Right lobe of liver (tissue), 6 donors: Measurements from ENCODE around the gene DNASE1L3. TPM values are rescaled to one million over a fixed set of nuclear protein-coding genes. Genes with fewer than 3 reads are reported as not detected.
A peak's percentile ranks its signal among the peaks of the same experiment; 100 is the strongest.
"Not testable (repeated sequence)": the region's sequence is repeated elsewhere in the genome, so short reads cannot be mapped to it uniquely, and the experiment has no call there.

Experiments used
- ATAC-seq, 4 donors: fragments of 200-7000 bp; cut with Tn5 transposase; one replicate each; pipeline ENCODE4 v1.9.1; 2020; ENCODE audit warnings: mild to moderate bottlenecking in 4 of 4, moderate library complexity in 4 of 4
- DNase-seq, 3 donors: peaks; one replicate each; pipeline ENCODE4 v3.0.0-alpha.2; 2020
- H3K27ac ChIP-seq, 3 donors: fragments of 200-600 bp; one replicate each; pipeline ENCODE4 v1.8.0; 2022
- H3K27me3 ChIP-seq, 2 donors: fragments of 200-600 bp; one replicate each; pipeline ENCODE4 v1.8.0; 2022
- H3K36me3 ChIP-seq, 4 donors: fragments of 200-600 bp; sonication (generic) in 1 of 4; one replicate each; pipeline versions ENCODE4 v1.5.1 to v1.8.0; 2017 to 2022; ENCODE audit warnings: control low read depth in 1 of 4
- H3K4me1 ChIP-seq, 4 donors: fragments of 200-600 bp; sonication (generic) in 1 of 4; one replicate each; pipeline versions ENCODE4 v1.5.1 to v1.8.0; 2017 to 2022; ENCODE audit warnings: control low read depth in 1 of 4
- H3K4me3 ChIP-seq, 3 donors: fragments of 200-600 bp; one replicate each; pipeline ENCODE4 v1.8.0; 2022
- H3K9me3 ChIP-seq, 4 donors: fragments of 200-600 bp; sonication (generic) in 1 of 4; one replicate each; pipeline versions ENCODE4 v1.5.1 to v1.8.0; 2017 to 2022; ENCODE audit warnings: control low read depth in 1 of 4
- CTCF ChIP-seq, 4 donors: fragments of 200-600 bp in 3 of 4; fragments of 450-650 bp in 1 of 4; IDR thresholded peaks; one replicate each; pipeline versions ENCODE4 v1.5.1 to v1.8.0; 2016 to 2022; ENCODE audit warnings: antibody characterized with exemption in 4 of 4, mild to moderate bottlenecking in 2 of 4
- POLR2A ChIP-seq: fragments of 450-650 bp; IDR thresholded peaks from one replicate; pipeline ENCODE4 v1.6.1; 2017; ENCODE audit warnings: antibody characterized with exemption, mild to moderate bottlenecking
- WGBS: methylation state at CpG from one replicate; pipeline ENCODE4 v1.1.6; 2018; ENCODE audit warnings: low coverage, low lambda C conversion rate; ENCODE audit not compliant: insufficient coverage; ENCODE audit errors: missing lambda C conversion rate; 5-methylcytosine and 5-hydroxymethylcytosine counted together
- intact Hi-C, 2 donors: fragments of 100-400 bp; cut with DNase I; formaldehyde crosslinking; loops; one replicate each; pipeline versions ENCODE4 v1.11.2 to v1.14.1; 2022
- total RNA-seq, 6 experiments: library from RNA; depleted of rRNA in 2 of 6; stranded (reverse); fragments of >200 nt in 2 of 6; fragmentation: NEBNext Ultra II Directional in 3 of 6; extraction: Animal tissue kit (Norgen Biotek cat#: 25700) in 3 of 6; gene quantifications; one replicate each; pipeline versions ENCODE4 v1.1.0 to v1.2.4, GENCODE V29; 2016 to 2023
- donor health status: DM: no; HTN: yes; CAD: no.
- donor health status: DM: no; HTN: no; CAD: no.
- donor health status: DM: no; HTN: no; CAD: no.
- donor health status: DM: no; HTN: yes; CAD: no.
- donor health status: DM: no; HTN: yes; CAD: no.

The DNASE1L3 gene
- total RNA-seq, 6 experiments from 2014 or later = 32.9 to 134 (median 61.0) TPM

DNA sequence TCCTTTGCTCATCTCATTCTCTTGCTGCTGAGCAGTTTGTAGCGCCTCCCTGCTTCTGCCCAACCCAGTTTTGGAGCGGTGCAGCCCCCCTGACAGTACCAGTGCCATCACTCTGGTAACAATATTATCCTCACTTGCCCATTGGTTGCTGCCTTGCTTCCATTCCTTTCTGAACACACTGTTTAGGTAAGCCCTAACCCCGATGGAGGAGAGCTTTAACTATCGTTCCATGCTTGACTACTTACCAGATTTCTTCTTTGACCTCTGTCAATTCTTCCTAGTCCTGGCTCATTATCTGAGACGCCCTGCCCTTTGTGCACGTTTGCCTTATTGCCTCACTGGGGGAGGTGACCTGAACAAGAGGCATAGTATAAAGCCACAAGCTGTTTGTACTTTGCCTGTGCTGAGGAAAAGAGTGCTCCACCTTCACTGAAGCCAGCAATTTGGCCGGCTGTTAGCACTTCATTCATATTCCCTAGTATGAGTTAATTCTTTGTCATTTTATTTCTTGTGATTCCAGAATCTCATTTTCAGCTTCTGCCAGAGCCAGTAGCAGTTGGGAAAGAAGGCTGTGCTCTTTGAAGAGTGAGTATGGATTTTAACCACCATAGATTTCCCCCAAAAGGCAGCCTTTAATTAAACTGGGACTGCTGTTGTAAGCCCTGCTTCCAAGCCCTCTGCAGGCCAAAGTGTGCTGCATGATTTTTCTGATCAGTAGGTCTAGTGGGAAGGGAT lies 38.8 kb upstream of the DNASE1L3 start:
- WGBS = 15% methylated on average over 7 of the region's 7 CpGs
- TF ChIP-seq CTCF (IDR thresholded peaks at IDR 0.05) (peak in 1 of 4 donors; percentile 17), POLR2A (peak; percentile 76)
- ATAC-seq (peak; percentile 71 to 79 (median 76)), DNase-seq (peak; percentile 35 to 86 (median 76))
- Histone ChIP-seq H3K27me3 (no peaks in the 10 kb centered on the region), H3K36me3 (no peaks in the 10 kb centered on the region), H3K4me1 (peaks cover 0 to 81% (median 24%) of the 10 kb centered on the region in 4 donors), H3K4me3 (peak overlapping the region in 2 of 3 donors; percentile 35 to 39), H3K27ac (peak overlapping the region; percentile 32 to 81 (median 76)), H3K9me3 (no peaks in the 10 kb centered on the region)
- intact Hi-C loops = no loop called here

- 33% methylated on average over 8 of the region's 8 CpGs for WGBS
- ATAC-seq (peak; percentile 70 to 82 (median 78)), DNase-seq (peak; percentile 49 to 87 (median 82))
- Histone ChIP-seq H3K36me3 (no peaks in the 10 kb centered on the region), H3K27me3 (no peaks in the 10 kb centered on the region), H3K9me3 (no peaks in the 10 kb centered on the region), H3K4me1 (peaks cover 0 to 69% (median 29%) of the 10 kb centered on the region in 4 donors), H3K27ac (peak overlapping the region; percentile 31 to 80 (median 80)), H3K4me3 (peak overlapping the region in 1 of 3 donors; percentile 26)
- intact Hi-C loops = no loop called here
- no peak for TF ChIP-seq POLR2A
- no peak for TF ChIP-seq CTCF (IDR thresholded peaks at IDR 0.05)
These were observed 35.6 kb upstream of the DNASE1L3 start for GRCh38 chr3:58246148-58247047.

DNA sequence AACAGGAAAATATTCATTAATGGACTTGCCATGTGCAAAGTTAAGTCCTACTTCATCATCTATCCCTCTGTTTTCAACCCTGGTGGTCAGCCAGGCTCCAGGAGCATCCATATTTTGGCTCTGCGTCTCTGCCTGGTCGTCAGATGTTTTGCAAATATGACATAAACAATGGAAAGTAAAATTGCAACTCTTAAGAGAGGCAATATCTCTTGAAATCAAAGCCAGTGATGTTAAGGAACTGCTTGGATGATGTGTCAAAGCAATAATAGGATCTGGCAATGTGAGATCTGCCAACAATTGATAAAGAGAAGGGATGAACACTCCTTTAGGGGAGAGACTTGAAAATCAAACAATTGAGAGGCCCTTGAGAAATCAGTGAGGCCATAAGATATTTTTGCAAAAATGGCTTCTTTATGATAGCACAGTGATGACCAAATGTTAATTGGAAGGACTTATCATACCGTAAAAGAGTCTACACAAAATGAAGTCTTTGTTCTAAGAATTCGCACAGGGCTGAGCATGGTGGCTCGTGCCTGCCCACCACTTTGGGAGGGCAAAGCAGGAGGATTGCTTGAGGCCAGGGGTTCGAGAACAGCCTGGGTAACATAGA lies 33.3 kb upstream of the DNASE1L3 start:
- Histone ChIP-seq H3K27me3 (no peaks in the 10 kb centered on the region), H3K36me3 (no peaks in the 10 kb centered on the region), H3K4me3 (no peak overlapping the region), H3K4me1 (peaks cover 0 to 73% (median 21%) of the 10 kb centered on the region in 4 donors), H3K9me3 (no peaks in the 10 kb centered on the region), H3K27ac (peak overlapping the region in 2 of 3 donors; percentile 24 to 80)
- 84% methylated on average over 3 of the region's 6 CpGs for WGBS
- ATAC-seq (no peak), DNase-seq (no peak)
- TF ChIP-seq CTCF (IDR thresholded peaks at IDR 0.05) (no peak), POLR2A (no peak)
- intact Hi-C loops = no loop called here

GRCh38 chr3:58242860-58243259 lies 32.1 kb upstream of the DNASE1L3 start:
- H3K27ac ChIP-seq, DNase-seq, ATAC-seq, H3K9me3 ChIP-seq, intact Hi-C loops, H3K27me3 ChIP-seq, H3K36me3 ChIP-seq, H3K4me3 ChIP-seq: not testable (repeated sequence)
- H3K4me1 ChIP-seq = peaks cover 0 to 76% (median 20%) of the 10 kb centered on the region in 4 donors
- WGBS = 72% methylated on average over 4 of the region's 4 CpGs
